ENCODE measurements around the gene EBPL. TPM values are rescaled to one million over a fixed set of nuclear protein-coding genes. Genes with fewer than 3 reads are reported as not detected.

EBPL gene
- total RNA-seq, 1 donor from 2014 or later, result 82.9 TPM

DNA sequence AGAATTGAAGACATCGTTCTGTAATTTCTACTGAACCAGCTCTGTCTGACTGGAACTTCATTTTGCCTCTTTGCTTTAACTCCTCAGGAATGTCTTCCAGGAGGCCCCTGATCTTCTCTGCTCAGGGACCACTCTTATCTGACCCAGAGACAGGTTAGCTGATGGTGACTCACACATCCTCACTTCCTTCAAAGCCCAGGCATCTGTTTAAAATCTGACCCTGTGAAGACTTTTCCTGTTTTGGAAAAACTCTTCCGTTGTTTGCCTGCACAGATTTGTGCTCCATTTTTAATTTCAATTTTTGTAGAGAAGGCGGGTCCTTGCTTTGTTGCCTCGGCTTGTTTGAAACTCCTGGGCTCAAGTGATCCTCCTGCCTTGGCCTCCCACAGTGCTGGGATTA lies 61.3 kb downstream of the EBPL start:
- no peaks in the 10 kb centered on the region for H3K27me3 ChIP-seq
- peaks cover 6% of the 10 kb centered on the region for H3K27me3 Mint-ChIP-seq (ENCODE audit: insufficient read depth, low read depth)
- no peaks in the 10 kb centered on the region for H3K79me2 ChIP-seq (ENCODE audit: low read depth)
- no peak overlapping the region for H3K9ac ChIP-seq
- H3K4me3 Mint-ChIP-seq, result no peak overlapping the region
- H3K9me3 ChIP-seq (ENCODE audit: low read depth), result no peaks in the 10 kb centered on the region
- peaks cover 13% of the 10 kb centered on the region for H3K4me1 Mint-ChIP-seq
- H3K27ac ChIP-seq, result no peak overlapping the region
- no peak overlapping the region for H3K4me2 ChIP-seq
- H3K36me3 ChIP-seq, result no peaks in the 10 kb centered on the region
- H3K4me1 ChIP-seq, result peaks cover 5% of the 10 kb centered on the region
- no peaks in the 10 kb centered on the region for H3K36me3 Mint-ChIP-seq
- peak overlapping the region; percentile 67 for H3K27ac Mint-ChIP-seq
- H4K20me1 ChIP-seq (ENCODE audit: low read depth), result no peaks in the 10 kb centered on the region
- no peaks in the 10 kb centered on the region for H3K9me3 Mint-ChIP-seq
- TF ChIP-seq EZH2phosphoT487 (IDR thresholded peaks at IDR 0.05), result no peak
- TF ChIP-seq, protein P1, sequence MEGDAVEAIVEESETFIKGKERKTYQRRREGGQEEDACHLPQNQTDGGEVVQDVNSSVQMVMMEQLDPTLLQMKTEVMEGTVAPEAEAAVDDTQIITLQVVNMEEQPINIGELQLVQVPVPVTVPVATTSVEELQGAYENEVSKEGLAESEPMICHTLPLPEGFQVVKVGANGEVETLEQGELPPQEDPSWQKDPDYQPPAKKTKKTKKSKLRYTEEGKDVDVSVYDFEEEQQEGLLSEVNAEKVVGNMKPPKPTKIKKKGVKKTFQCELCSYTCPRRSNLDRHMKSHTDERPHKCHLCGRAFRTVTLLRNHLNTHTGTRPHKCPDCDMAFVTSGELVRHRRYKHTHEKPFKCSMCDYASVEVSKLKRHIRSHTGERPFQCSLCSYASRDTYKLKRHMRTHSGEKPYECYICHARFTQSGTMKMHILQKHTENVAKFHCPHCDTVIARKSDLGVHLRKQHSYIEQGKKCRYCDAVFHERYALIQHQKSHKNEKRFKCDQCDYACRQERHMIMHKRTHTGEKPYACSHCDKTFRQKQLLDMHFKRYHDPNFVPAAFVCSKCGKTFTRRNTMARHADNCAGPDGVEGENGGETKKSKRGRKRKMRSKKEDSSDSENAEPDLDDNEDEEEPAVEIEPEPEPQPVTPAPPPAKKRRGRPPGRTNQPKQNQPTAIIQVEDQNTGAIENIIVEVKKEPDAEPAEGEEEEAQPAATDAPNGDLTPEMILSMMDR (IDR thresholded peaks at IDR 0.05), result no peak
- TF ChIP-seq EZH2 (IDR thresholded peaks at IDR 0.05), result no peak
- DNase-seq (ENCODE audit: low spot score), result no peak
- no peak overlapping the region for H3K4me3 ChIP-seq
- H3F3A ChIP-seq (ENCODE audit: low read depth), result no peaks in the 10 kb centered on the region
- H2AFZ ChIP-seq (replicated peaks), result no peak overlapping the region

- Histone ChIP-seq H3K9me3 (ENCODE audit: low read depth) (no peaks in the 10 kb centered on the region), H3K9ac (no peak overlapping the region), H3K4me2 (no peak overlapping the region), H3K79me2 (ENCODE audit: low read depth) (no peaks in the 10 kb centered on the region), H4K20me1 (ENCODE audit: low read depth) (no peaks in the 10 kb centered on the region), H3K27ac (no peak overlapping the region), H2AFZ (replicated peaks) (no peak overlapping the region), H3F3A (ENCODE audit: low read depth) (no peaks in the 10 kb centered on the region), H3K27me3 (no peaks in the 10 kb centered on the region), H3K4me3 (no peak overlapping the region), H3K4me1 (peaks cover 5% of the 10 kb centered on the region), H3K36me3 (no peaks in the 10 kb centered on the region)
- Mint-ChIP-seq H3K4me1 (peaks cover 13% of the 10 kb centered on the region), H3K27ac (peak overlapping the region; percentile 67), H3K4me3 (no peak overlapping the region), H3K9me3 (no peaks in the 10 kb centered on the region), H3K27me3 (ENCODE audit: insufficient read depth, low read depth) (peaks cover 6% of the 10 kb centered on the region), H3K36me3 (no peaks in the 10 kb centered on the region)
- TF ChIP-seq EZH2phosphoT487 (IDR thresholded peaks at IDR 0.05) (no peak), EZH2 (IDR thresholded peaks at IDR 0.05) (no peak)
- TF ChIP-seq, protein P1 (IDR thresholded peaks at IDR 0.05), result no peak
- no peak for DNase-seq (ENCODE audit: low spot score)
These were observed 61.9 kb downstream of the EBPL start for GRCh38 chr13:49629196-49629938.

DNA sequence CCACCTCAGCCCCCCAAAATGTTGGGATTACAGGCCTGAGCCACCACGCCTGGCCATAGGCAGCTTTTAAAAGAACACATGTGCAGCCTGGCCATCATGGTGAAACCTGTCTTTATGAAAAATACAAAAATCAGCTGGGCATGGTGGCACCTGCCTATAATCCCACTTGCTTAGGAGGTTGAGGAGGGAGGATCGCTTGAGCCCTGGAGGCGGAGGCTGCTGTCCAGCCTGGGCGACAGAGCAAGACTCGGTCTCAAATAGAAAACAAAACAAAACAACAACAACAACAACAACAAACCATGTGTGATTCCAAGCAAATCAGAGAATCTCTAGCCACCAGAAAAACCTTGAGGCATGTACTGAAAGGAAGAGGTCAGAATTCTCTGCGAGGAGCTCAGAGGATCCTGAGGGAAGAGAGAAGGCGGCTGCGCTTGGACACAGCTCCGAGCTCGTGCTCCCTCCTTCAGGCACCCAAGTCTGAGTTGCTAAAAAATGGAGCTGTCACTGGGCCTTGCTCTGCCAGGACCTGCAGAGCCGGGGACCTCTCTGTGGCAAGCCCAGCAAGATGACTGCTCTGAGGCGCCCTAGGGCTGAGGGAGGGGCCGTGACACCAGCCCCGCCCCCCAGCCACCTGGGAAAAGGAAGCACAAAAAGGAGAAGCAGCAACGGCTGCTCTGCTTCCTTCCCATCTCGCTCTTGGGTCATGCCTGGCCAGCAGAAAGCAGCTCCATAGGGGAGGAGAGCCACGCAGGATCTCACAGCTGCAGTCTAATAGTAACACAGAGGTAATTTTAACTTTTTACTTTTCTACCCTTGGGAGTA lies 63.2 kb downstream of the EBPL start, which contains the start of gene ARL11:
Gene ARL11, plus strand, starts transcription at position 677 of the 822 bp plus-strand sequence. CDS start 1,941 bp downstream, outside the sequence.
- no peaks in the 10 kb centered on the region for H3K36me3 ChIP-seq
- no peaks in the 10 kb centered on the region for H3K36me3 Mint-ChIP-seq
- H3K4me1 ChIP-seq, result peaks cover 5% of the 10 kb centered on the region
- H3K27me3 Mint-ChIP-seq (ENCODE audit: insufficient read depth, low read depth), result peaks cover 9% of the 10 kb centered on the region
- H4K20me1 ChIP-seq (ENCODE audit: low read depth), result no peaks in the 10 kb centered on the region
- no peaks in the 10 kb centered on the region for H3F3A ChIP-seq (ENCODE audit: low read depth)
- H3K4me3 Mint-ChIP-seq, result no peak within 1 kb of the TSS
- DNase-seq (ENCODE audit: low spot score), result peak; percentile 44
- H3K4me1 Mint-ChIP-seq, result peaks cover 13% of the 10 kb centered on the region
- no peaks in the 10 kb centered on the region for H3K79me2 ChIP-seq (ENCODE audit: low read depth)
- H3K27ac ChIP-seq, result no peak within 1 kb of the TSS
- H2AFZ ChIP-seq (replicated peaks), result peak within 1 kb of the TSS; percentile 100
- H3K9ac ChIP-seq, result no peak within 1 kb of the TSS
- no peaks in the 10 kb centered on the region for H3K9me3 Mint-ChIP-seq
- H3K9me3 ChIP-seq (ENCODE audit: low read depth), result no peaks in the 10 kb centered on the region
- H3K27ac Mint-ChIP-seq, result peak within 1 kb of the TSS; percentile 85
- H3K4me2 ChIP-seq, result peak within 1 kb of the TSS; percentile 67
- no peaks in the 10 kb centered on the region for H3K27me3 ChIP-seq
- H3K4me3 ChIP-seq, result peak within 1 kb of the TSS; percentile 25
- no peak for TF ChIP-seq EZH2phosphoT487 (IDR thresholded peaks at IDR 0.05)
- TF ChIP-seq, protein P1 (IDR thresholded peaks at IDR 0.05), result no peak
- no peak for TF ChIP-seq EZH2 (IDR thresholded peaks at IDR 0.05)

Data from neural progenitor cell (in vitro differentiated cells).